Nephron progenitor cell (in vitro differentiated cells): Measurements from ENCODE around the gene OR9Q1.

ENCODE experiments used
- DNase-seq: peaks from one replicate; pipeline ENCODE4 v3.0.0; 2021
- H3K27ac Mint-ChIP-seq: 2 replicates; pipeline ENCODE4 v1.8.0; 2021; ENCODE audit warnings: mild to moderate bottlenecking, moderate library complexity, mixed read lengths
- H3K27me3 Mint-ChIP-seq: 2 replicates; pipeline ENCODE4 v1.8.0; 2021; ENCODE audit warnings: mild to moderate bottlenecking, low read depth, mixed read lengths; ENCODE audit not compliant: poor library complexity
- H3K36me3 Mint-ChIP-seq: 2 replicates; pipeline ENCODE4 v1.8.0; 2021; ENCODE audit warnings: low read depth, mixed read lengths
- H3K4me1 Mint-ChIP-seq: 2 replicates; pipeline ENCODE4 v1.8.0; 2021; ENCODE audit warnings: mixed read lengths
- H3K4me3 Mint-ChIP-seq: 2 replicates; pipeline ENCODE4 v1.8.0; 2021; ENCODE audit warnings: mild to moderate bottlenecking, moderate library complexity, mixed read lengths
- H3K9me3 Mint-ChIP-seq: 2 replicates; pipeline ENCODE4 v1.8.0; 2021; ENCODE audit warnings: mild to moderate bottlenecking, moderate library complexity, mixed read lengths
- TF ChIP-seq, protein P1 (sequence below): fragments of 200-600 bp; sonication (generic); IDR thresholded peaks from 2 replicates; pipeline ENCODE4 v1.5.0; 2021; ENCODE audit warnings: antibody characterized with exemption

OR9Q1 gene

GRCh38 chr11:58127350-58127749 is 103.7 kb downstream of the OR9Q1 start:
- H3K27ac Mint-ChIP-seq: no peak overlapping the region
- DNase-seq: no peak
- no peaks in the 10 kb centered on the region for H3K36me3 Mint-ChIP-seq
- H3K9me3 Mint-ChIP-seq: no peaks in the 10 kb centered on the region
- no peak overlapping the region for H3K4me3 Mint-ChIP-seq
- H3K27me3 Mint-ChIP-seq: peaks cover 3% of the 10 kb centered on the region
- TF ChIP-seq, protein P1, sequence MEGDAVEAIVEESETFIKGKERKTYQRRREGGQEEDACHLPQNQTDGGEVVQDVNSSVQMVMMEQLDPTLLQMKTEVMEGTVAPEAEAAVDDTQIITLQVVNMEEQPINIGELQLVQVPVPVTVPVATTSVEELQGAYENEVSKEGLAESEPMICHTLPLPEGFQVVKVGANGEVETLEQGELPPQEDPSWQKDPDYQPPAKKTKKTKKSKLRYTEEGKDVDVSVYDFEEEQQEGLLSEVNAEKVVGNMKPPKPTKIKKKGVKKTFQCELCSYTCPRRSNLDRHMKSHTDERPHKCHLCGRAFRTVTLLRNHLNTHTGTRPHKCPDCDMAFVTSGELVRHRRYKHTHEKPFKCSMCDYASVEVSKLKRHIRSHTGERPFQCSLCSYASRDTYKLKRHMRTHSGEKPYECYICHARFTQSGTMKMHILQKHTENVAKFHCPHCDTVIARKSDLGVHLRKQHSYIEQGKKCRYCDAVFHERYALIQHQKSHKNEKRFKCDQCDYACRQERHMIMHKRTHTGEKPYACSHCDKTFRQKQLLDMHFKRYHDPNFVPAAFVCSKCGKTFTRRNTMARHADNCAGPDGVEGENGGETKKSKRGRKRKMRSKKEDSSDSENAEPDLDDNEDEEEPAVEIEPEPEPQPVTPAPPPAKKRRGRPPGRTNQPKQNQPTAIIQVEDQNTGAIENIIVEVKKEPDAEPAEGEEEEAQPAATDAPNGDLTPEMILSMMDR: no peak
- no peaks in the 10 kb centered on the region for H3K4me1 Mint-ChIP-seq

DNA sequence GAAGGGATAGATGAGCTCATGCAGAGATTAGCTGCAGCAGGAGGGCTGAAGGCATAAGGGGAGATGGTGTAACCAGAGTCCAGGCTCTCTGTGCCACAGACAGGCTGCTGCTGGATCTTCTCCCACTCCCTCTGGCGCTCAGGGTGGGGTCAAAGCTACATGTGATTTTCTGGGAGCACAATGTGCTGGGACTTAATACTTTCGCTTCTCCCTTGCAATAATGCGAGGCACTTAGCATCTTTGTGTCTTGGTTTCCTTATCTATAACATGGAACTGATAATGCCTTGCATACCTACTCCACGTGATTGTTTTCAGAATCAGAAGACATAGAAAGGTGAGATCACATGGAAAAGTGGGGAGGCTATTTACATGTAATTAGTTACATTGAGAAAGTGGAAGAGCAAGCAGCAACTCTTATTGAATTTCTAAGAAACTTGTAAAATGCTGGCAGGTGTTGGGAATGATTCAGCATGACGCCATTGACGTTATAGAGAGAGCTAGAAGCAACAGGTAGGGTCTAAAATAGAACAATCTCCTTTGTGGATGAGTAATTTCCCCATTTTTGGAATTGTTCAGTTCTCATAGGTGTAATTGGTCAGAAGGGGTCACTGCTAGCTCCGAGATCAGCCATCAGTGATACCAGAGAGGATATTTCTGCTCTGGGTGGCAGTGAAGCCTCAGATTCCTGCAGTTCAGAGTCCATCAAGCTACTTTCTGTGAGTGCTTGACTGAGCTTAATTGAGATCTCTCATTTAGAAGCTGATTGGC is 109.8 kb downstream of the OR9Q1 start:
- H3K36me3 Mint-ChIP-seq: no peaks in the 10 kb centered on the region

GRCh38 chr11:58134151-58134550 is 110.5 kb downstream of the OR9Q1 start:
- TF ChIP-seq, protein P1: no peak

More for the DNA sequence above, 109.8 kb downstream of the OR9Q1 start:
- H3K4me1 Mint-ChIP-seq: no peaks in the 10 kb centered on the region
- TF ChIP-seq, protein P1: no peak
- no peak for DNase-seq
- H3K27me3 Mint-ChIP-seq: no peaks in the 10 kb centered on the region
- no peak overlapping the region for H3K27ac Mint-ChIP-seq
- no peak overlapping the region for H3K4me3 Mint-ChIP-seq
- no peaks in the 10 kb centered on the region for H3K9me3 Mint-ChIP-seq

GRCh38 chr11:58135171-58135570 is 111.5 kb downstream of the OR9Q1 start:
- Mint-ChIP-seq H3K27me3 (no peaks in the 10 kb centered on the region), H3K9me3 (peaks cover 4% of the 10 kb centered on the region), H3K4me3 (no peak overlapping the region), H3K36me3 (no peaks in the 10 kb centered on the region), H3K4me1 (no peaks in the 10 kb centered on the region), H3K27ac (no peak overlapping the region)
- DNase-seq: no peak
- TF ChIP-seq, protein P1: no peak

More at GRCh38 chr11:58134151-58134550, 110.5 kb downstream of the OR9Q1 start:
- Mint-ChIP-seq H3K4me3 (no peak overlapping the region), H3K27me3 (no peaks in the 10 kb centered on the region), H3K9me3 (peaks cover 4% of the 10 kb centered on the region), H3K4me1 (no peaks in the 10 kb centered on the region), H3K27ac (no peak overlapping the region), H3K36me3 (no peaks in the 10 kb centered on the region)
- no peak for DNase-seq

GRCh38 chr11:58142761-58143160 is 119.1 kb downstream of the OR9Q1 start:
- TF ChIP-seq, protein P1: no peak
- no peak for DNase-seq
- H3K36me3 Mint-ChIP-seq: no peaks in the 10 kb centered on the region
- peaks cover 4% of the 10 kb centered on the region for H3K9me3 Mint-ChIP-seq
- peaks cover 8% of the 10 kb centered on the region for H3K27me3 Mint-ChIP-seq
- H3K4me3 Mint-ChIP-seq: no peak overlapping the region
- no peaks in the 10 kb centered on the region for H3K4me1 Mint-ChIP-seq
- no peak overlapping the region for H3K27ac Mint-ChIP-seq

- DNase-seq: no peak
- Mint-ChIP-seq H3K4me3 (no peak overlapping the region), H3K9me3 (peaks cover 4% of the 10 kb centered on the region), H3K27ac (no peak overlapping the region), H3K27me3 (peaks cover 8% of the 10 kb centered on the region), H3K36me3 (no peaks in the 10 kb centered on the region), H3K4me1 (no peaks in the 10 kb centered on the region)
- TF ChIP-seq, protein P1: no peak
Observed at GRCh38 chr11:58152781-58153180, 129.1 kb downstream of the OR9Q1 start.
